HG02870 (cell line): ENCODE data around the gene ANKH.

Experiments
- ATAC-seq: cut with Tn5 transposase; IDR thresholded peaks from one replicate; pipeline ENCODE4 v1.9.1; 2021; ENCODE audit warnings: mild to moderate bottlenecking, moderate library complexity; ENCODE audit not compliant: unreplicated experiment

The ANKH gene

GRCh38 chr5:14721990-14722656, 149.5 kb downstream of the ANKH start:
- no peak for ATAC-seq

DNA sequence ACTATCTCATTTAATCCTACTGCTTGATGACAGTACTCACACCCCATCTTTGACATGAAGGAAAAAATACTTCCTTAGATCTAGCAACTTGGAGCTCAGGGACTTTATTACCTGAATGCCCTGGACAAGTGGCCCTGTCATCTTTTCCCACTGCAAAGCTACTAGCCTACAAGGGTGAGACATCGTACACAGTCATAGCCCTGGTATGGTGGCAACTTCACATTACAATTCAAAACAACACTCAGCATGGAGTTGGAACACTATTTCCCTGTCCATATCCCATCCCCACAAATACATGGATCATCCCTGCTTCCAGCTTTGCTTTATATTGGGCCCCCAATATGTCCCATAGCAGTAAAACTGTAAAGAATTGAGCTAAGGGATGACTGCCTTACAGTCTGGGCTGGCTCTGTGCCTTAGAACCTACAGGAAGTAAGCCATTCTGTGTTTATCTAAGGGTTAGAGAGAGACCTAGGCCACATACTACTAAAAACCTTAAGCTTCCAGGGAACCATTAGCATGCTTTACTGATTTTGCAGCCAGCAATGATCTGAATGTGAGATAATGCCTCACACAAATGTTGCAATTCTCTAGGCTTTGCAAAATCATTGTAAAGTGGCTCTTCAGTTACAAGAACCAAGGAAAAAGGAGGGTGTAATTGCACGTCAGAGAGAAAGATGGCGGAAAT, 151.2 kb downstream of the ANKH start:
- no peak for ATAC-seq

- ATAC-seq, result no peak
Observed at GRCh38 chr5:14718778-14719177, 152.8 kb downstream of the ANKH start.

DNA sequence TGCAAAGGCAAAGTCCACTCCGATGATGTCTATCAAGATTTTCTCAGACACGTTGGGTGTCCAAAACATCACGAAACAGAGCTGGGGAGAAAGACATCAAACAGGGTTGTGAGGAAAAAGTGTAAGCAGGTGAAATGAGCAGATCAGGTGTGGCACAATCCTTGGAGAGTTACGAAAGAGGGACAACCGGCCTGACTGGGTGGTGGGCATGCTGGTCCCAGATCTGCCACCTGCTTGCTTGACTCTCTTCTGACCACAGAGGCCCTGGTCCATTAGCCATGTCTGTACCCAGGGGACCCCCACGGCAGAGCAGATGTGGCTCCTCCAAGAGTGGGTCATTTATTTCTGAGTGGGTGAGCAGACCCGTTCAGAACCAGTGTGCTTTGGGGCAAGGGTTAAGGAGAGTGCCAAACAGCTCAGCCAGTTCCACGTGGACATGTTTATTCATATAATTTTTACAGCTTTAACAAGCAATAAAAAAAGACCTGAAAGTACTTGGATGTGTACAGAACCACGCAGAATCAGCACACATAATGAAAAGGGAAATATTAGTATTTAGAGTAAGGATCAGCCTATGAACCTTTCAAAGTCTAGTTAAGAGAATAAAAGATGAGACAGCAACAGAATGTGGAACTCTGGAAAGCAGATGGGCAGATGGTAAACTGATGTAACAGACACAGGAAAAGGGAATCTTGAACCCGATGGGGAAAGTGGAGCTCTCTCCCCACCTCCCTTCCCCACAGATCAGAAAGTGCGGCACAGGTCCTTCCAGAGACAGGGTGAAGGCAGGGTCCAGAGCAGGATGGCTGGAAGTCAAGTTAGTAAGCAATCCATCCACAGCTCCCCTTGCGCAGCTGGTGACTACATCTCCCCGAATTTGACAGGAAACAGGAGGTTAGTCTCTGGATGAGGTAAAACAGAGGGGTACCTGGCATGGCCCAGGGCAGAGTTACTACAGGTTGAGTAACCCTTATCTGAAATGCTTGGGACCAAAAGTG, 154.5 kb downstream of the ANKH start:
- ATAC-seq, result no peak

GRCh38 chr5:14715481-14715880, 156.1 kb downstream of the ANKH start:
- ATAC-seq, result no peak

- ATAC-seq, result no peak
Observed at GRCh38 chr5:14714706-14715105, 156.9 kb downstream of the ANKH start.

- ATAC-seq, result no peak
Observed at GRCh38 chr5:14713476-14714390, 157.8 kb downstream of the ANKH start.

DNA sequence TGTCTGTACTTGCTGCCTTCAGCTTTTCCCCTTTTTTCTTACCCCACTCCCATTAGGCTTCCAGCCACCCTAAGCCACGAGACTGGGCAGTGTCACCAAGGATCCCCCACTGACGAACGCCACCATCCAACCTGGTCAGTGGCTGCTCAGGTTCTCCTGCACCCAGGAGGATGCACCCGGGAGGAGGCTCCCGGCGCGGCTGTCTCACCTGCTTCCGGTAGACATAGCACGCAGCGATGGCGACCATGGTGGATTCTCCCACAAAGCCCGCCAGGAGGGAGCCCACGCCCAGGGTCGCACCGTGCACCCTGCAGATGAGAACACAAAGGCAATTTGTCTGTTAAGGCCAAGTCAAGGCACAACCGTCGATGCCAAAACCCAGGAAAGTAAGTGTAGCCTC, 158.9 kb downstream of the ANKH start:
- no peak for ATAC-seq

DNA sequence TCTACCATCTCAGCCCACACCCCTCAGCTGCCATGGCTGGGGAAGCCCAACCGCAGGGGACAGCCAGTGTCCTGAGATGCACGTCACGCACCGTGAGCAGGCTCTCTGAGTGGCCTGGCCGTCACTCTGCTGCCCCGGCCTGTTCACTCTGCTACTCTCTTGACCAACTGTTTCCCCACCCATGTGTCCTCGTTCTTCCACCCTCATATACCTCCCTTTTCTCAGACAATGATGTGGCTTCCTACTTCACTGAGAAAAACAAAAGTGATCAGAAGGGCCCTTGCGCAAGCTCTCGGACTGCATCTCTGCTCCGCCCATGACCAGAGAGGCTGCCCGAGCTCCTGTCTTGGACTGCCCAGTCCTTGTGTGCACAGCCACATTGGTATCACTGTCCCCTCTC, 159.4 kb downstream of the ANKH start:
- ATAC-seq, result no peak

DNA sequence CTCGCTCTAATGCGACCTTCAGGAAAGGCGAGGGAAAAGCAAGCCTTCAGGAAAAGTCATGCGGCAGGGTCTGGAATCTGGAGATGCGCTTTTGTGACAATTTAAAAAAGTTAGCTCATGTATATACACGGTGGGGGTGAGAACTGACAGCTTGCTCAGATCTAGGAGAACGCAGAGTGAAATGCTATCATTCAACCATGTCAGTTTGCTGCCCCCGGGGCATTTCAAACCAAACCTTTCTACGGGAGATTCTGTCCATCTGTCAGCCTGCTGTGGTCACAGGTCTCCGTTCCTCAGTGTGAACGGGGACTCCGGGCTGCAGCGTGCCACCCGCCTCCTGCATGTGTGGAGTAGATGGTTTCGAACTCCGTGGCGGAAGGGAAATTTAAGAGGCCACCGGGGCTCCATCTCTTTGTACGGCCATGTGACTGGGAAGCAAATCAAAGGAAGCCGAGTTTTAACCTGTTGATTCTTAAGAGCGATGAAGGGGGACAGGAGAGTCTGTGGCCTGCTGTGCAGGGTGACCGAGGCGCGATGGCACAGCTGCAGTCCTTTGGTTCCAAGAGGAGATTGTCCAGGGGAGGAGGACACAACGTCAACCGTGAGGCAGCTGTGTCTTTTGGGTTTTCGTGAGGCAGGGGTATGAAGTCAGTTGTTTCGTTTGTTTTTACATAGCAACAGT, 161.1 kb downstream of the ANKH start:
- no peak for ATAC-seq

DNA sequence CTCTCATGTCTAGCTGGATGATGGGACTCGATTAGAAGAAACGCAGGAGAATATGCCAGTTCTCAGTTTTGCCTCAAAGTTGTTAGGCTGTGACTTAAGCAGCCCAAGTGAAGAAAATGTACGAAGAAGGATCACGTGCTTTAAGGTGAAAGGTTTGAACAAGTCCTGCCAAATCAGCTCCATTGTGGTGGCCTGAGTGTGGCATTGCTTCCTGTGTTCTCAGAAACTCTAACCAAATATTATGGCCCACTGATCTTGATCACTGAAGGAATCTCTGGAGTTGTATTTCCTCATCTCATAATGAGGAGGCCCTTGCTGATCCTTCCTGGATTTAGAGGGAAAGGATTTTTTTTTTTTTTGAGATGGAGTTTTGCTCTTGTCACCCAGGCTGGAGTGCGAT, 163.0 kb downstream of the ANKH start:
- no peak for ATAC-seq

DNA sequence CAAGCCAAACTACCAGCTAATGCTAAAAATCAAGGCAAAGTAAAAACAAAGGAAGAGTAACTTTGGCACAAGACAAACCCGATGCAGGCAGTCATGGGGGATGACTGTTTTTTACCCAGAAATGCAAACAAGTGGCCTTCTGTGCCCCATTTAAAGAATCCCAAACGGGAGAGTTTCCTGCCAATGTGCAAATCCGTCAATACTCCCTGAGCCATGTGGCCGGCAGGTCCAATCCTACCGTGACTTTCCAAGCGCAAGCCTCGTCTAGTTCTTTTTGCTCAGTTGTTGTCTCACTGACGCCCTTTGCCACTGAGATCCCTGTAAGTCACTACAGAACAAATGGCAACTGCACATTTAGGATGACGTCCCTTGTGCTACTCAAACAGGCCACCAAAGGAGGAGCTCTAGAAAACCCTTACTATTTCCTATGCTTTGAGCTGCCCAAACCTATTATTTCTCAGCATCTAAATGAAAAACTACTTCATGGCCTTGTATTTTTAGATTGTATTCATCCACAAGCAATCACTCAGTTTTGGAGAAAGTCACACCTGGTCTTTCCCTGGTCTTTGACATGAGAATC, 163.7 kb downstream of the ANKH start:
- ATAC-seq, result no peak

DNA sequence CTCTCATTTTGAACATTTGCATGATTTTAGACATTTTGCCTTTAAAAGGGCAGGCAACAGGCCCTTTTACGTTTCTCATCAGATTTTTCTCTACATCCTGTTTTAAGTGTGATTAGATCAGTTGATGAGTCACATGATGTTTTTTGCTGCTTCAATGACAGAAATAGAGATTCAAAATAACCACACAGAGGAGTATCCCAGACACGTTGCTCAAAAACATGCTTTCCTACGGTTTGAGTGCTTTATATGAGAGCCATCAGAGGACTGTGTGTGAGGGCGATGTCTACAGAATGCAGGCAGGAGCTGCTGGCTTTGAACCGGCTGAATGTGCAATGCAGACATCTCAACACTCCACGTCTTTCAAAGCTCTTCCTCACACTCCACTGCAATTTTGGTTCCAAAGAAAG, 165.0 kb downstream of the ANKH start:
- no peak for ATAC-seq

GRCh38 chr5:14705556-14705955, 166.0 kb downstream of the ANKH start:
- ATAC-seq, result no peak

DNA sequence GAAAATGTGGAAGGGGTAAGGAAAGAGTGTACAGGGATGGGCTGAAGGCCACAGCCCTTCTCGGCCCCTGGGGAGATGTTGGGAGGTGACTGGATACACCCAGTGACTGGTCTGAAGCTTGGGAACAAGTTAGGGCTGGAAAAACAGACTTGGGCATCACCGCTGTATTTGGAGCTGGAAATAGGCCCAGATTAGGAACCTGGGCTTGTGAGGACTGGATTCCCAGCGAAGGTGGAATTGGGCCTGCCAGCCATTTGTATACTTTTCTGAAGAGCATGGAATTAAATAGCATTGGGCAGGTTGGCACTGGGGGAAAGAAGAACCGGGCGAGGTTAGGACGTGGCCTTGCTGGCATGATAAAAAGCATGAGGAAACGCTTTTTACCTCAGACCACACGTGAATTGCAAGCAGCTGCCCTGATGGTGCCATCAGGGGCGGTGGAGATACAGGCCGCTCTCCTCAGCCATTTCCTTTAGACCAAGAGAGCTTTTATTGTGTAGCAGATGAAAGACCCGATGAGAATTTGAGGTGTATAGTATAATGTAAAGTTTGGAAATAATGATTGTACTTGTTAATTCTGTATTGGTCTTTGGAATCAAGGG, 169.2 kb downstream of the ANKH start:
- no peak for ATAC-seq

- ATAC-seq, result no peak
Observed at GRCh38 chr5:14701556-14701955, 170.0 kb downstream of the ANKH start.

DNA sequence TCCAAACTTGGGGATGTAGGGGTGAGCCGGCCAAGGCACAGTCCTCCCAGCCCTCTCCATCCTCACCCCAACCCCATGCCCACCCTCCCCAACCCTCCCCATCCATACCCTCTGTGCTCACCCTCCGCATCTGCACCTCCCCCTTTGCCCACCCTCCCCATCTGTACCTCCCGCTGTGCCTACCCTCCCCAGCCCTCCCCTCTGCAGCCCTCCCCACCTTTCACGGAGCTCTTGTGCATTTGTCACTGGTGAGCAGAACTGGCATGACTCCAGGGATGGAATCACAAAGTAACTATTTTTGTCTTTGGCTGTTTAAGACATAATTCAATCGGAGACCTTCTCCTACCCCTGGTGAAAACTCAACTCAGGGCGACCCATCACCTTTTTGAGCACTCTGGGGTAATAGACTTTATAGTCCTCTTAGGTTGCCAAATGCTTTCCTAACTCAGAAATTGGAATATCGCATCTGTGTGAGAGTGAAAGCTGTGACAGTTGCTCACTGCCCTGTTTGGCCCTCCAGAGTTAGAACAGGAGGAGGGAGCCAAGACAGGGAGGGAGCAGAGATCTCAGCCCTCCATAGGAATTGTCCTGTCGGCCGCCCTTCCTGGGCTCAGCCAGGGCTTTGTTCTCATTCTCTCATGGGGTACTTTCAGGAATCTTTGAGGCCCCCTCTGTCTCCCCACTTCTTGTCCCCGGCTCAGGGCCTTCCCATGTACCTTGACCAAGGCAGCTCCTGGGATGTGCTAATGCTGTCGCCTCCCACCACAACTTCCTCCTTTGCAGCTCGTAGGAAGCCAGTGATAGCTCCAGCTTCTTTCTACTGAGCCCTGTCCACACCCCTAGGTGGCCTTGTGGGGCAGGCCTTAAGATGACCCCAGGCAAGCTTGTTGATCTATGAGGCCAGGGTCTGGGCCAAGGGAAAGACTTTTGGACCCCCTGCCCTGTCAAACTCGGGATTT, 170.8 kb downstream of the ANKH start:
- ATAC-seq, result no peak

DNA sequence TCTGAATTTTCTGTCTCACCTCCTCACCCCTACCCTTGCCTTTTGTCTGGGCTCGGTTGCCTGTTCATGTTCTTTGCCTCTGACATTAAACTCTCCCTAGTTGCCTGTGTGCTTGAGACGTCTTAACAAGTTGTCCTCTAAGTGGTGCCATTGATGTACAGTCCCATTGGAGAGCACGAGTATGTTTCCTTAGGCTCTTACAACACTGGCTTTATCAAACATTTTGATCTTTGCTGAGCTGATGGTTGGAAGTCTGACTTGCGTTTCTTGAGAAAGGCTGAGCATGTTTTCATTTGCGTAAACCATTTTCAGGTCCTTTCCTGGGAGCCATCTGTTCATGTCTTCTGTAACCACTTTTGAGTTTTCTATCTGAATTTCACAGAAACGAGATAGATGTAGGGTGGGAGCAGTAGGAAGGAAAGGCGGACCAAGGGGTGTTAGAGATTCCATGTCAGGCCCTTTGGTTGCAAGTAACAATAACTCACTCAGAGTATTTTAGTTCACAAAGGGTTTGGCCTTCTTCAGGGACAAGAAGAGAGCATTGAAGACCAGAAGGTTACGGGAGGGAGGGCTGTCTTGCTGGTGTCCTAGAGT, 171.7 kb downstream of the ANKH start:
- no peak for ATAC-seq
